HG03139 (cell line): ENCODE results near the gene KDM6A.
"Not testable (repeated sequence)": the region's sequence is repeated elsewhere in the genome, so short reads cannot be mapped to it uniquely, and the experiment has no call there.

Experiments used
- ATAC-seq: cut with Tn5 transposase; IDR thresholded peaks from one replicate; pipeline ENCODE4 v1.9.1; 2021; ENCODE audit not compliant: unreplicated experiment

KDM6A gene

GRCh38 chrX:44999872-45000271 lies 126.9 kb downstream of the KDM6A start:
- not testable (repeated sequence) for ATAC-seq

- no peak for ATAC-seq
Measured at GRCh38 chrX:45001048-45001447, 128.1 kb downstream of the KDM6A start.

- ATAC-seq = no peak
Measured at GRCh38 chrX:45003085-45003484, 130.1 kb downstream of the KDM6A start.

GRCh38 chrX:45006002-45006800 lies 133.2 kb downstream of the KDM6A start:
- no peak for ATAC-seq

- no peak for ATAC-seq
Measured at GRCh38 chrX:45007598-45007997, 134.6 kb downstream of the KDM6A start.

- ATAC-seq = no peak
Measured at GRCh38 chrX:45009371-45010000, 136.5 kb downstream of the KDM6A start.

GRCh38 chrX:45011131-45011530 lies 138.1 kb downstream of the KDM6A start:
- no peak for ATAC-seq

- ATAC-seq = no peak
Measured at GRCh38 chrX:45011597-45011996, 138.6 kb downstream of the KDM6A start.

GRCh38 chrX:45017946-45018345 lies 145.0 kb downstream of the KDM6A start:
- ATAC-seq = no peak

- no peak for ATAC-seq
Measured at GRCh38 chrX:45022150-45022549, 149.2 kb downstream of the KDM6A start.

- ATAC-seq = no peak
Measured at GRCh38 chrX:45024501-45024900, 151.5 kb downstream of the KDM6A start.

- ATAC-seq = no peak
Measured at GRCh38 chrX:45026036-45026435, 153.0 kb downstream of the KDM6A start.

GRCh38 chrX:45031830-45032378 lies 158.9 kb downstream of the KDM6A start:
- no peak for ATAC-seq

- no peak for ATAC-seq
Measured at GRCh38 chrX:45035071-45035470, 162.1 kb downstream of the KDM6A start.

GRCh38 chrX:45036161-45036560 lies 163.2 kb downstream of the KDM6A start:
- ATAC-seq = no peak

- not testable (repeated sequence) for ATAC-seq
Measured at GRCh38 chrX:45040137-45040536, 167.1 kb downstream of the KDM6A start.

- ATAC-seq = no peak
Measured at GRCh38 chrX:45046417-45046816, 173.4 kb downstream of the KDM6A start.

GRCh38 chrX:45050558-45050957 lies 177.6 kb downstream of the KDM6A start:
- no peak for ATAC-seq

- ATAC-seq = no peak
Measured at GRCh38 chrX:45056428-45057145, 183.6 kb downstream of the KDM6A start.

- not testable (repeated sequence) for ATAC-seq
Measured at GRCh38 chrX:45059906-45060305, 186.9 kb downstream of the KDM6A start.

GRCh38 chrX:45063319-45064095 lies 190.5 kb downstream of the KDM6A start:
- ATAC-seq = no peak
